ENCODE measurements around the gene GRM5.

The GRM5 gene

GRCh38 chr11:88555829-88556202 lies 510.0 kb downstream of the GRM5 start:
- TF ChIP-seq EZH2 (IDR thresholded peaks at IDR 0.05; ENCODE audit: borderline replicate concordance, low read length): no peak
- TF ChIP-seq CTCF (IDR thresholded peaks at IDR 0.05; ENCODE audit: low read length): no peak
- Histone ChIP-seq H3K4me3 (ENCODE audit: low read depth, low read length, poor library complexity, severe bottlenecking) (no peak overlapping the region), H3K27ac (ENCODE audit: low read depth, low read length, poor library complexity, severe bottlenecking) (no peak overlapping the region), H3K36me3 (ENCODE audit: insufficient read depth, low read length) (no peaks in the 10 kb centered on the region), H2AFZ (ENCODE audit: low read length) (no peak overlapping the region), H3F3A (ENCODE audit: insufficient read depth, low read length) (no peaks in the 10 kb centered on the region), H3K9ac (ENCODE audit: low read length) (no peak overlapping the region), H3K9me2 (ENCODE audit: low read depth, low read length) (no peaks in the 10 kb centered on the region), H3K4me2 (ENCODE audit: low read length) (no peak overlapping the region), H3K9me3 (ENCODE audit: low read length) (no peaks in the 10 kb centered on the region), H4K20me1 (ENCODE audit: insufficient read depth, low read length) (no peaks in the 10 kb centered on the region), H3K27me3 (ENCODE audit: insufficient read depth, low read length) (no peaks in the 10 kb centered on the region), H3K4me1 (ENCODE audit: insufficient read depth, low read length, severe bottlenecking) (no peaks in the 10 kb centered on the region), H3K79me2 (ENCODE audit: insufficient read depth, low read length) (no peaks in the 10 kb centered on the region)

GRCh38 chr11:88555018-88555828 lies 510.6 kb downstream of the GRM5 start:
- Histone ChIP-seq H3F3A (ENCODE audit: insufficient read depth, low read length) (no peaks in the 10 kb centered on the region), H3K9me3 (ENCODE audit: low read length) (no peaks in the 10 kb centered on the region), H2AFZ (ENCODE audit: low read length) (no peak overlapping the region), H4K20me1 (ENCODE audit: insufficient read depth, low read length) (no peaks in the 10 kb centered on the region), H3K4me2 (ENCODE audit: low read length) (no peak overlapping the region), H3K4me1 (ENCODE audit: insufficient read depth, low read length, severe bottlenecking) (no peaks in the 10 kb centered on the region), H3K9ac (ENCODE audit: low read length) (no peak overlapping the region), H3K79me2 (ENCODE audit: insufficient read depth, low read length) (no peaks in the 10 kb centered on the region), H3K9me2 (ENCODE audit: low read depth, low read length) (no peaks in the 10 kb centered on the region), H3K36me3 (ENCODE audit: insufficient read depth, low read length) (no peaks in the 10 kb centered on the region), H3K27me3 (ENCODE audit: insufficient read depth, low read length) (no peaks in the 10 kb centered on the region), H3K4me3 (ENCODE audit: low read depth, low read length, poor library complexity, severe bottlenecking) (no peak overlapping the region), H3K27ac (ENCODE audit: low read depth, low read length, poor library complexity, severe bottlenecking) (no peak overlapping the region)
- TF ChIP-seq CTCF (IDR thresholded peaks at IDR 0.05; ENCODE audit: low read length): no peak
- no peak for TF ChIP-seq EZH2 (IDR thresholded peaks at IDR 0.05; ENCODE audit: borderline replicate concordance, low read length)

GRCh38 chr11:88553204-88553603 lies 512.6 kb downstream of the GRM5 start:
- Histone ChIP-seq H3K9me3 (ENCODE audit: low read length) (no peaks in the 10 kb centered on the region), H4K20me1 (ENCODE audit: insufficient read depth, low read length) (no peaks in the 10 kb centered on the region), H3K4me1 (ENCODE audit: insufficient read depth, low read length, severe bottlenecking) (no peaks in the 10 kb centered on the region), H3K9me2 (ENCODE audit: low read depth, low read length) (no peaks in the 10 kb centered on the region), H3K36me3 (ENCODE audit: insufficient read depth, low read length) (no peaks in the 10 kb centered on the region), H3K9ac (ENCODE audit: low read length) (no peak overlapping the region), H3F3A (ENCODE audit: insufficient read depth, low read length) (no peaks in the 10 kb centered on the region), H3K27ac (ENCODE audit: low read depth, low read length, poor library complexity, severe bottlenecking) (no peak overlapping the region), H3K4me3 (ENCODE audit: low read depth, low read length, poor library complexity, severe bottlenecking) (no peak overlapping the region), H3K27me3 (ENCODE audit: insufficient read depth, low read length) (no peaks in the 10 kb centered on the region), H2AFZ (ENCODE audit: low read length) (no peak overlapping the region), H3K4me2 (ENCODE audit: low read length) (no peak overlapping the region), H3K79me2 (ENCODE audit: insufficient read depth, low read length) (no peaks in the 10 kb centered on the region)
- no peak for TF ChIP-seq CTCF (IDR thresholded peaks at IDR 0.05; ENCODE audit: low read length)
- no peak for TF ChIP-seq EZH2 (IDR thresholded peaks at IDR 0.05; ENCODE audit: borderline replicate concordance, low read length)
